AG04450 (cell line): Measurements from ENCODE around the gene SPECC1L. TPM values are rescaled to one million over a fixed set of nuclear protein-coding genes. Genes with fewer than 3 reads are reported as not detected.
"Not testable (repeated sequence)": the region's sequence is repeated elsewhere in the genome, so short reads cannot be mapped to it uniquely, and the experiment has no call there.

Experiments used
- CTCF ChIA-PET: fragments of 300-600, 350-600 bp; formaldehyde crosslinking; extraction: SDS; loops from one replicate; lab custom pipeline; 2022; ENCODE audit warnings: antibody characterized with exemption, inconsistent platforms; lab: Charles Lee
- POLR2A ChIA-PET: fragments of 350-600 bp; formaldehyde crosslinking; extraction: SDS; loops from one replicate; lab custom pipeline; 2021; ENCODE audit warnings: antibody characterized with exemption, inconsistent platforms; lab: Yijun Ruan, JAX
- DNase-seq: peaks from one replicate; pipeline ENCODE4 v3.0.0-alpha.2; 2011; ENCODE audit warnings: low read depth, low spot score
- H3K27ac ChIP-seq: one replicate; pipeline ENCODE4 v1.5.1; 2012; ENCODE audit warnings: low read depth, low read length, control low read depth
- H3K27me3 ChIP-seq: one replicate; pipeline ENCODE4 v1.6.0; 2012; ENCODE audit warnings: low read length; ENCODE audit not compliant: control insufficient read depth, insufficient read depth
- H3K4me3 ChIP-seq: 2 replicates; pipeline ENCODE4 v1.5.1; 2011; ENCODE audit warnings: mild to moderate bottlenecking, low read depth, low read length, control low read depth
- H3K9me3 ChIP-seq: 2 replicates; pipeline ENCODE4 v1.5.1; 2012; ENCODE audit warnings: low read length; ENCODE audit not compliant: control insufficient read depth, insufficient read depth
- CTCF ChIP-seq: IDR thresholded peaks from 2 replicates; pipeline ENCODE4 v1.5.1; 2011; ENCODE audit warnings: low read depth, low read length, control low read depth, inconsistent platforms
- polyA plus RNA-seq: library from polyadenylated mRNA; depleted of rRNA; stranded (reverse); fragments of >200 nt; gene quantifications from 2 replicates; pipeline ENCODE4 v1.2.3, GENCODE V29; 2011

The SPECC1L gene
- polyA plus RNA-seq, 1 experiment, result 36.4 TPM

DNA sequence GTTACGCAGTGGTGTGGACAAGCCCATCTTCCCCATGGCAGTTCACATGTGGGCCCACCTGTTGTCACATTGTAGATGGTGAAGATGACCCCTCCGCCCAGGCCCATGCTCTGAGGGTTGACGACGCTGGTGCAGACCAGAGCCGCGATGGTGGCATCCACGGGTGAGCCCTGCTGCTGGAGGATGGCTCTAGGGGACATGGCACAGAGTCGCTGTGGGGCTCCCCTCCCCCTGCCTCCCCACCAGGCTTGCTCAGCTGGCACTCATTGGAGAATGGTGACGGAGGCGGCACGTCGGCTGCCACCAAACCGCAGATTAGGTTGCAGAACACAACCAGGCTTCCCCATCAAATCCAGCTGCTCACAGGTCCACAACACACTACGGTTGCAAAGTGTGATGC is 36.8 kb upstream of the SPECC1L start:
- POLR2A ChIA-PET, result no interaction called here
- TF ChIP-seq CTCF, result no peak
- CTCF ChIA-PET, result interaction anchor here (0.7 kb wide), 1 partner anchor 25 kb away, joined by 4 read pairs; no protein-coding TSS in a partner anchor
- Histone ChIP-seq H3K4me3 (no peak overlapping the region), H3K27ac (no peak overlapping the region), H3K27me3 (no peaks in the 10 kb centered on the region), H3K9me3 (no peaks in the 10 kb centered on the region)
- DNase-seq, result no peak

DNA sequence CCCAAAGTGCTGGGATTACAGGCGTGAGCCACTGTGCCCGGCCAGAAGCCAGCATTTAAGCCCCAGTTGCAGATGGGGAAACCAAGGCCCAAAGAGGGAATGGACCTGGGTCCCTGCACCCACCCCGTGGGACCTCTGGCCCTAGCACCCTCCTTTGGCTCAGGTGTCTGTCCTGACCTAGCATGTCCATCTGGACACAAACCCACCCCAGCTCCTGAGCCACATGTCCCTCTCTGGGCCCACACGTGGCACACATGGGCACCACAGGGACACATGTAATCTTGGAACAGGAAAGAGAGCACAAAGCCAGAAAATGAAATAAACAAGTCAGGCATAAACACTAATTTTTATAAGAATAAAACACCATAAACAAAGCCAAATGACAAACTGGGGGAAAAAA is 35.3 kb upstream of the SPECC1L start:
- Histone ChIP-seq H3K27ac (no peak overlapping the region), H3K4me3 (no peak overlapping the region), H3K27me3 (no peaks in the 10 kb centered on the region), H3K9me3 (no peaks in the 10 kb centered on the region)
- TF ChIP-seq CTCF, result no peak
- ChIA-PET POLR2A (interaction anchor here (0.5 to 1.0 kb wide), 2 partner anchors 27 to 39 kb away, joined by 3 to 8 read pairs; no protein-coding TSS in a partner anchor), CTCF (no interaction called here)
- DNase-seq, result no peak

- Histone ChIP-seq H3K4me3 (no peak overlapping the region), H3K27ac (no peak overlapping the region), H3K9me3 (no peaks in the 10 kb centered on the region), H3K27me3 (no peaks in the 10 kb centered on the region)
- CTCF ChIA-PET, result interaction anchor here (0.5 kb wide), 1 partner anchor 105 kb away, joined by 3 read pairs; no protein-coding TSS in a partner anchor
- no peak for DNase-seq
- TF ChIP-seq CTCF, result no peak
- POLR2A ChIA-PET, result no interaction called here
Observed at GRCh38 chr22:24236656-24237055, 34.0 kb upstream of the SPECC1L start.

GRCh38 chr22:24238101-24238694 is 32.4 kb upstream of the SPECC1L start:
- H3K27me3 ChIP-seq, H3K4me3 ChIP-seq, CTCF ChIA-PET, DNase-seq, POLR2A ChIA-PET, H3K27ac ChIP-seq, H3K9me3 ChIP-seq: not testable (repeated sequence)

DNA sequence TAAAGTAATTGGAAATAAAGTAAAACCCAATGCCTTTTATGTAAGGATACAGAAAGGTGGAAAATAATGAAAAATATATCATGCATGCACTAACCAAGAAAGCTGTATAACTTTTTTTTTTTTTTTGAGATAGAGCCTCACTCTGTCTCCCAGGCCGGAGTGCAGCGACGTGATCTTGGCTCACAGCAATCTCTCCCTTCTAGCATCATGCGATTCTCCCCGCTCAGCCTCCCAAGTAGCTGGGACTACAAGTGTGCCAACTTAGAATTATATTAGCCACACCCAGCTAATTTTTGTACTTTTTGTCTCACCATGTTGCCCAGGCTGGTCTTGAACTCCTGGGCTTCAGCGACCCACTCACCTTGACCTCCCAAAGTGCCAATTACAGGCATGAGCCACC is 30.2 kb upstream of the SPECC1L start:
- H3K4me3 ChIP-seq, result no peak overlapping the region
- H3K27ac ChIP-seq, result no peak overlapping the region
- ChIA-PET POLR2A (interaction anchor here (0.6 kb wide), 1 partner anchor 63 kb away, joined by 5 read pairs; no protein-coding TSS in a partner anchor), CTCF (interaction anchor here (0.7 to 1.2 kb wide), 2 partner anchors 50 to 174 kb away, joined by 3 to 5 read pairs; no protein-coding TSS in a partner anchor)
- no peak for DNase-seq
- no peak for TF ChIP-seq CTCF
- no peaks in the 10 kb centered on the region for H3K27me3 ChIP-seq
- no peaks in the 10 kb centered on the region for H3K9me3 ChIP-seq

DNA sequence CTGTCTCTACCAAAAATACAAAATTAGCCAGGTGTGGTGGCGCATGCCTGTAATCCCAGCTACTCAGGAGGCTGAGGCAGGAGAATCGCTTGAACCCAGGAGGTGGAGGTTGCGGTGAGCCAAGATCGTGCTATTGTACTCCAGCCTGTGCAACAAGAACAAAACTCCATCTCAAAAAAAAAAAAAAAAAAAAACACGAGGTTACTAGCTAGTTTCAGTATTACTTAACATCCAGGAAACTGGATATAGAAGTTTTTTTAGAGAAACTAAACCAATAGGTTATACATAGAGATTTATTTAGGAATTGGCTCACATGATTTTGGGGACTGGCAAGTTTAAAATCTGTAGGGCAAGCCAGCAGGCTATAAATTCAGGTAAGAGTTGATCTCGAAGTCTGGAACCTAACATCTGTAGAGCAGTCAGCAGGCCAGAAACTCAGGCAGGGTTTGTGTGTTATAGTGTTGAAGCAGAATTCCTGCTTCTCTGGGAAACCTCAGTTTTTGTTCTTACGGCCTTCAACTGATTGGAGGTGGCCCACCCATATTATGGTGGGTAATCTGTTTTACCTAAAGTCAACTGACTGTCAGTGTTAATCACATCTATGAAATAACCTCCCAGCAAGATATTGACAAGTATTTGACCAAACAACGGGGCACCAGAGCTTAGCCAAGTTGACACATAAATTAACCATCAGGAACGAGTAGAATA is 29.5 kb upstream of the SPECC1L start:
- POLR2A ChIA-PET, H3K27ac ChIP-seq, H3K27me3 ChIP-seq, H3K4me3 ChIP-seq, H3K9me3 ChIP-seq, DNase-seq: not testable (repeated sequence)
- CTCF ChIA-PET, result interaction anchor here (0.7 to 1.2 kb wide), 2 partner anchors 51 to 174 kb away, joined by 3 to 5 read pairs; no protein-coding TSS in a partner anchor

DNA sequence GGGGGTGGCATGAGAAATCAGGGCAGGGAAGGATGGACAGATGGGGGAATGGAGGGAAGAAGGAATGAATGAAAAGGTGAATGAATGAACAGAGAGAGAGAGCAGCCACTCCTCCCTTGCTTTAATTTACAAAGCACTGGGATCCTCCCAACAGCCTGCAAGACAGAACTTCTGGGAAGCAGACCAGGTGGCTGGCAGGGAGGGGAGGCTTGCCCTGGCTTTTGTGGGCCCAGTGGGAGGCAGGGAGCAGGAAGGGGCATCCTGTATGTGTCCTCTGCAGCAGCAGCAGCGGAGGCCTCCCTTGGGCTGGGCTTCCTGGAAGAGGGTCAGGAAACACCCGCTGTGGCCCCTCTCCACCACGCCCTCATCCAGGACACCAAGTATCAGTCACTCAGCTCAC is 27.2 kb upstream of the SPECC1L start:
- H3K4me3 ChIP-seq, POLR2A ChIA-PET, H3K27me3 ChIP-seq, H3K27ac ChIP-seq, H3K9me3 ChIP-seq, DNase-seq: not testable (repeated sequence)
- CTCF ChIA-PET, result interaction anchor here (1.5 kb wide), 1 partner anchor 42 kb away, joined by 3 read pairs; no protein-coding TSS in a partner anchor
